CD4-positive, alpha-beta T cell treated with Interleukin-2 at 100 ng/mL for 4 hours (primary cell): Measurements from ENCODE around the gene GPR142.
A peak's percentile ranks its signal among the peaks of the same experiment; 100 is the strongest.

Source experiments
- DNase-seq: peaks from one replicate; pipeline ENCODE4 v3.0.0-alpha.2; 2020; ENCODE audit warnings: low spot score

GPR142 gene

GRCh38 chr17:74344658-74345057 is 22.6 kb upstream of the GPR142 start:
- DNase-seq, result no peak

DNA sequence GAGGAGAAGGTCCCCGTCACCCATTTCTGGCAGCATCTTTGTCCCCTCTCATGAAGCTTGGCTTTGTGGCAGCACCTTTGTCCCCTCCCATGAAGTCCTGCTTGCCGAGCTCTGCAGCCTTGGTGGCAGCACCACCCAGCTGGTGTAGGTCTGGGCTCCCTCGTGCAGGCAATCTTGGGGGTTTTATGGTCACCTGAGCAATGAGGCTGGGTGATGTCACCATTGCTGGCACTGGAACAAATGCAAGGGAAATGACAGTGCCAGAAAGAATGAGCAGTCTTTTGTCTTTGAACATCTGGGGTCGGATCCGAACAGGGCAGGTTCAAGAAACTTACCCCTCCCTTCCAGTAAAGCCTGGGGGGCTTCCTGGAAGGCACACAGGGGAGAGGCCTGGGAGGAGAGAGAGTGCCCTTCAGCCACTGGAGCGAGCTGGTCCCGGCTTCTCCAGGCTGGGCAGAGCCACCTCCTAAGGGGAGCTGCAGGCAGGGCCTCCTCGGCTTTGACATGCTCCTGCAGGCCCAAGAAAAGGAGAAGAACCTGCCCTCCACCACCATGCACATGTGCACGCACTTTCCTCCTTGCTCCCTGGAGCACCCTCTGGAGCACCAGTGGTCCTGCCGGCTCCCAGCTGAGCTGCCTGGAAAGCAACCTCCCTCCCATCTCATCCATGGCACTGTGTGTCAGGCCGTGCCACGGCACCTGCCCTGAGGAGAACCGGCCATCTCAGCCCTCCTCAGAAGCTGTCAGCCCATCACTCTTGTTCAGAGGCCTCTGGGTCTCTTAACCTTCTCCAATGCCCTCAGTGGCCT is 21.7 kb upstream of the GPR142 start:
- no peak for DNase-seq

GRCh38 chr17:74347646-74348045 is 19.7 kb upstream of the GPR142 start:
- DNase-seq, result no peak

- DNase-seq, result no peak
Observed at GRCh38 chr17:74349120-74349519, 18.2 kb upstream of the GPR142 start.

GRCh38 chr17:74350486-74350885 is 16.8 kb upstream of the GPR142 start:
- no peak for DNase-seq

- no peak for DNase-seq
Observed at GRCh38 chr17:74351552-74352210, 15.6 kb upstream of the GPR142 start.

GRCh38 chr17:74353446-74354060 is 13.8 kb upstream of the GPR142 start:
- no peak for DNase-seq

DNA sequence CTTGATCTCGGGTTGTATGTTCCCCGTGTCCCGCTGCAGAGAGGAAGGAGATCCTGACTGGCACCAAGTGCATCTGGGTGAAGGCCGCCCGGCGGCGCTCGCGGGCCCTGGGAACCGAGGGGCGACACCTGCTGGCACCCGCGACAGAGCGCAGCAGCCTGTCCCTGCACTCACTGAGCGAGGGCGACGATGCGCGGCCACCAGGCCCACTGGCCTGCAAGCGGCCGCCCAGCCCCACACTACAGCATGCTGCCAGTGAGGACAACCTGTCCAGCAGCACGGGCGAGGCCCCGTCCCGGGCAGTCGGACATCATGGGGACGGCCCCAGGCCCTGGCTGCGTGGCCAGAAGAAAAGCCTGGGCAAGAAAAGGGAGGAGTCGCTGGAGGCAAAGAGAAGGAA is 13.2 kb upstream of the GPR142 start:
- peak; percentile 39 for DNase-seq

DNA sequence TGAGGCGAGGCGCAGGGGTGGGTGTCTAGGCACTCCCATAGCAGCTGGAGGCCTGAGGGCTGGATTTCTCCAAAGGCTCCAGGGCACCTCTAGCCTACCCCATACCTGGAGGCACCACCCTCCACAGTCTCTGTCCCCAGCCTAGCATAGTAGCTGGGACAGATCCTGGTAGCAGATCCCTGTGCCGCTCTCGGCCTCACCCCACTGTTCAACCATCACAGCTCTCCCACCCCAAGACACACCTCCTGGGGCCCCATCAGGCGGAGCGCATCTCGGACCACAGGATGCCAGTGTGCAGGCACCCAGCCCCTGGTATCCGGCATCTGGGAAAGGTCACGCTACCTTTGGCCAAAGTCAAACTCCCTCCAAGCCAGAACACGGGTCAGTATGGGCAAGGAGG is 12.7 kb upstream of the GPR142 start:
- no peak for DNase-seq

- DNase-seq, result no peak
Observed at GRCh38 chr17:74355065-74355464, 12.2 kb upstream of the GPR142 start.

GRCh38 chr17:74356646-74357465 is 10.4 kb upstream of the GPR142 start:
- DNase-seq, result no peak

DNA sequence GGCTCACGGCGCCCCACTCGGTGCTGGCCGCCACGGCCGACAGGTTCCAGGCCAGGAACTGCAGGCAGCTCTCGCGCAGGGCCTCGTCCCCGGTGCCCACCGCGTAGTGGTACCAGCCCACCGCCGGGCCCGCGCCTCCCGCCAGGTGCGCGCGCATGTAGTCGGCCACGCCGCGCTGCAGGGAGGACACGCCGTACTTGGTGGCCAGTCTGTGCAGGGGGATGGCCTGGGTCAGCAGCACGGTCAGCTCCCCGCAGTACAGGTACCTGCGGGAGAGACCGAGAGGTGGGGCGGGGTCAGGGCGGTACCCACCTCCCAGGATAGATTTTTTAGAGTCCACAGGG is 9.9 kb upstream of the GPR142 start:
- DNase-seq, result no peak

- DNase-seq, result no peak
Observed at GRCh38 chr17:74358697-74359096, 8.6 kb upstream of the GPR142 start.

DNA sequence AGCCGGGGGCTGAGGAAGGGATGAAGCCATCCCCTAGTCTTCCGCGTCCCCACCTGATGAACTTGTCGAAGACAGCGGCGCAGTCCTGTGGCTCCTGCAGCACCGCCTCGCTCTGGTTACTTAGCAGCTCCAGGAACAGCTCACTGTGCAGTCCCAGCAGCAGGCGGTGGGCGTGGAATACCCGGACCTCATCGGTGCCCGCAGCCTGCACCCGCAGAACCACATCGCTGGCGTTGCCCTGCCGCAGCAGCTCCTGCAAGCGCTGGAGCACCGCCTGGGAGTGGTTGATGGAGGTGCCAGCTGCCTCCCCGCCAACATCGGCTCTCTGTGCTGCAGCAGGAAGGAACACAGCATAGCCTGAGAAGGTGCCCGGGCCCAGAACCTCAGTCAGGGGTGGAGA is 7.4 kb upstream of the GPR142 start:
- DNase-seq, result no peak

DNA sequence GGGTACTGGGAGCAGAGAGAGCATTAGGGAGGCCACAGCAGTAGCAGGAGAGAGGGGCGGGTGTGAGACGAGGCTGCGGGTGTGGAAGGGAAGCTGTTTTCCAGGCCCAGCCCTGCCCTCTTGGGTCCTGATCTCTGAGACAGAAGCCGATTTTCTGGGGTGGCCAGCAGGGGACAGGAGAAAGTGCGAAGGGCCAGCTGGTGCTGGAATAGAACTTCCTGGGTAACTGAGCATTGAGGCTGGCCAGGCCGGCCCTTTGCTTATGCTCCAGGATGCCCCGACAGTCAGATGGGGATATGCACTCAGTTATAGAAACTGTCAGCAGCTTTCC is 6.4 kb upstream of the GPR142 start:
- no peak for DNase-seq

DNA sequence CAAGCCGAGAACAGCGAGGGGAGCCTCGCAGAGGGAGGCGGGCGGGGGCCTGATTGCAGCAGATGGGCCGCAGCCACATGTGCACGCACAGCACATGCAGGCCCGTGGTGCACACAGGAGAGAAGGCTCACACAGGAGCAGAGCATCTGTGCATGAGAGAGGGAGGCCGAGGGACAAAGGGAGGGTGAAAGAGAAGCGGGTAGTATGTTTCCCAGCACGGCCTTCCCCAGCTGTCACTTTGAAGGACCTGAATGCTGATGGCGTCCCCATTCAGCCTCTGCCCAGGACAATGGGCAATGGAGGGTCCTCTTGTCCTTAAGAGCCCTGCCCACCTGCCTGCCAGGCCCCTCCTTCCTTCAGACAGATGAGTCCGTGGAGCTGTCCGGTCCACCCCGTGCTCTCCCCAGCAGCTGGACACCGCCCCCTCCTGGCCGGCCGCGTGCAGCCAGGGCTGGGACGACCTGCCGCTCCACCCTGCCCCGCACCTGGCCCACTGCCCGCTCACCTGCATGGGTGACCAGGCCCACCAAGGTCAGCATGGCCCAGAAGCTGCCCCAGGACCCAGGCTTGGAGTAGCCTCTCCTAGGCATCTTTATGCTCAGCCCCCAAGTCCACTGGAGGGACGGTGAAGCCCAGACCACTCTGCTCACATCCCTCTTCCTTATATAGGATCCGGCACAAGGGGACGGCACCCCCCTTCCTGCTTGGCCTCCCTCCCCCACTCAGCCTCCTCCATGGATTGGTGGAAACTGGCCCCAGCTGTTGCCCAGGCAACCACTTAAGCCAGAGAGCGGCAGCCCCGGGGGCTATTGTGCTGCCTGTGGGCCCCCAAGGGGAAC is 5.9 kb upstream of the GPR142 start, which contains the start of gene BTBD17:
Gene BTBD17, minus strand, starts transcription at position 639 of the 839 bp plus-strand sequence. Its CDS starts 49 bp downstream, at position 590.
- DNase-seq, result peak; percentile 40

GRCh38 chr17:74362069-74362405 is 5.3 kb upstream of the GPR142 start:
- no peak for DNase-seq

- DNase-seq, result no peak
Observed at GRCh38 chr17:74362810-74363498, 4.4 kb upstream of the GPR142 start.

GRCh38 chr17:74368341-74369081 is 1.2 kb downstream of the GPR142 start:
- peak; percentile 77 for DNase-seq

- peak; percentile 53 for DNase-seq
Observed at GRCh38 chr17:74369221-74369620, 1.9 kb downstream of the GPR142 start.
